ENCODE measurements around the gene LPCAT3. TPM values are rescaled to one million over a fixed set of nuclear protein-coding genes. Genes with fewer than 3 reads are reported as not detected.

The LPCAT3 gene, protein sequence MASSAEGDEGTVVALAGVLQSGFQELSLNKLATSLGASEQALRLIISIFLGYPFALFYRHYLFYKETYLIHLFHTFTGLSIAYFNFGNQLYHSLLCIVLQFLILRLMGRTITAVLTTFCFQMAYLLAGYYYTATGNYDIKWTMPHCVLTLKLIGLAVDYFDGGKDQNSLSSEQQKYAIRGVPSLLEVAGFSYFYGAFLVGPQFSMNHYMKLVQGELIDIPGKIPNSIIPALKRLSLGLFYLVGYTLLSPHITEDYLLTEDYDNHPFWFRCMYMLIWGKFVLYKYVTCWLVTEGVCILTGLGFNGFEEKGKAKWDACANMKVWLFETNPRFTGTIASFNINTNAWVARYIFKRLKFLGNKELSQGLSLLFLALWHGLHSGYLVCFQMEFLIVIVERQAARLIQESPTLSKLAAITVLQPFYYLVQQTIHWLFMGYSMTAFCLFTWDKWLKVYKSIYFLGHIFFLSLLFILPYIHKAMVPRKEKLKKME
- total RNA-seq, result 100 to 1,000 TPM in 1 of 5 donors, 10 to 100 TPM in 4; 40.3 to 116 (median 57.4) TPM
- 10 to 100 TPM; 15.0 to 35.6 (median 31.9) TPM for polyA plus RNA-seq
- long read RNA-seq, donor 1, transcript LPCAT3-201 (13 exons, 2,268 nt), result major isoform, 7 of 7 reads
- long read RNA-seq, donor 1, partial matches to known transcripts, result 0 of 7 reads
- long read RNA-seq, donor 1, other reads (novel, unspliced or antisense), result 0 of 7 reads
- long read RNA-seq, donor 2, transcript LPCAT3-201 (13 exons, 2,268 nt), result major isoform, 15 of 21 reads
- long read RNA-seq, donor 2, partial matches to known transcripts, result 6 of 21 reads
- long read RNA-seq, donor 2, other reads (novel, unspliced or antisense), result 0 of 21 reads
- long read RNA-seq, donor 3, partial matches to known transcripts, result 0 of 3 reads
- long read RNA-seq, donor 3, other reads (novel, unspliced or antisense), result 0 of 3 reads
- long read RNA-seq, donor 4, partial matches to known transcripts, result 0 of 3 reads
- long read RNA-seq, donor 4, other reads (novel, unspliced or antisense), result 0 of 3 reads
- long read RNA-seq, donor 5, transcript LPCAT3-201 (13 exons, 2,268 nt), result major isoform, 7 of 16 reads
- long read RNA-seq, donor 5, partial matches to known transcripts, result 8 of 16 reads
- long read RNA-seq, donor 5, other reads (novel, unspliced or antisense), result 0 of 16 reads
- long read RNA-seq, donor 6, transcript LPCAT3-201 (13 exons, 2,268 nt), result major isoform, 35 of 49 reads
- long read RNA-seq, donor 6, partial matches to known transcripts, result 5 of 49 reads
- long read RNA-seq, donor 6, other reads (novel, unspliced or antisense), result 9 of 49 reads
- long read RNA-seq, donor 7, transcript LPCAT3-201 (13 exons, 2,268 nt), result major isoform, 11 of 12 reads
- long read RNA-seq, donor 7, partial matches to known transcripts, result 0 of 12 reads
- long read RNA-seq, donor 7, other reads (novel, unspliced or antisense), result 0 of 12 reads
- long read RNA-seq, donor 8, transcript LPCAT3-201 (13 exons, 2,268 nt), result major isoform, 5 of 5 reads
- long read RNA-seq, donor 8, partial matches to known transcripts, result 0 of 5 reads
- long read RNA-seq, donor 8, other reads (novel, unspliced or antisense), result 0 of 5 reads
- long read RNA-seq, donor 9, transcript LPCAT3-201 (13 exons, 2,268 nt), result major isoform, 5 of 5 reads
- long read RNA-seq, donor 9, partial matches to known transcripts, result 0 of 5 reads
- long read RNA-seq, donor 9, other reads (novel, unspliced or antisense), result 0 of 5 reads
- long read RNA-seq, donor 10, transcript LPCAT3-201 (13 exons, 2,268 nt), result major isoform, 6 of 52 reads
- long read RNA-seq, donor 10, partial matches to known transcripts, result 46 of 52 reads
- long read RNA-seq, donor 10, other reads (novel, unspliced or antisense), result 0 of 52 reads

DNA sequence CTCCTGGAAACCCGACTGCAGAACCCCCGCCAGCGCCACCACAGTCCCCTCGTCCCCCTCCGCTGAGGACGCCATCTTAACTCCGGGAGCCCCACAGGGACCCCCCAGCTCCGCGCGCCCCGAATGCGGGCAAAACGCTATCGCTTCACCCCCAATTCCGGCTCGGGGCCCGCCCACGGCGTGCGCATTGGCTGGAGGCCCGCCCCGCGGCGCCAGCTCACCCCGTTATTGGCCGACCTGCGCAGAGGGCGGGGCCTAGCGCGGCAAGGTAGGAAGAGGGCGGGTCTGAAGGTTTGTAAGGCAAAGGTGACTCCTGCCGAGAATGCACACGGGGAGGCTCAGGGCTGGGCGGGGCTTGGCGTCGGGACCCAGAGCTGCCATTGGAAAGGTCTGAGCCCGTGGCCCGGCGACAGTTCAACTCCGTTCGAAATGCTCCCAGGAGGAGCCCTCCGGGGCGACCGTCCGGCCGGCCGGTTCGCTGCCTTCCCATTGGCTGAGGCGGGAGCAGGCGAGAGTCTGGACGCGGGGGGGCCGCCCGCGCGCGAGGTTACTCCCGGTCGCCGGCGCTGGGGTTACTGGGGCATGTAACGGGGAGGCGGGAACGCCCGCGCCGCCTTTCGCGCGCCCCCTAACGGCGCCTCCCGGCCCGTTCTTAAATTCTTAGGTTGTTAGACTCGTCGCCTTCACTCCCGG, at the start of gene LPCAT3:
TSS of gene LPCAT3 (minus strand) at position 127 of the 693 bp plus-strand sequence. CDS start at position 75, 52 bp downstream.
- peak within 1 kb of the TSS; percentile 95 to 98 (median 96) for H3K27ac ChIP-seq
- H3K27me3 ChIP-seq, result no peaks in the 10 kb centered on the region
- peaks cover 0 to 15% (median 8%) of the 10 kb centered on the region in 4 donors for H3K36me3 ChIP-seq
- 0 to 1% (median 0%) methylated on average over 54 to 77 of the region's 77 CpGs for WGBS, 5 donors
- intact Hi-C loops (cut with DNase I; ENCODE audit: low total_unique reads), result no loop called here
- H3K9me3 ChIP-seq, result no peaks in the 10 kb centered on the region
- peak within 1 kb of the TSS; percentile 74 to 83 (median 79) for H3K4me3 ChIP-seq
- peaks cover 7 to 50% (median 45%) of the 10 kb centered on the region in 4 donors for H3K4me1 ChIP-seq
- peak; percentile 98 for DNase-seq
- peak in 1 of 4 donors; percentile 81 for TF ChIP-seq POLR2A (IDR thresholded peaks at IDR 0.05)
- TF ChIP-seq, protein P1, sequence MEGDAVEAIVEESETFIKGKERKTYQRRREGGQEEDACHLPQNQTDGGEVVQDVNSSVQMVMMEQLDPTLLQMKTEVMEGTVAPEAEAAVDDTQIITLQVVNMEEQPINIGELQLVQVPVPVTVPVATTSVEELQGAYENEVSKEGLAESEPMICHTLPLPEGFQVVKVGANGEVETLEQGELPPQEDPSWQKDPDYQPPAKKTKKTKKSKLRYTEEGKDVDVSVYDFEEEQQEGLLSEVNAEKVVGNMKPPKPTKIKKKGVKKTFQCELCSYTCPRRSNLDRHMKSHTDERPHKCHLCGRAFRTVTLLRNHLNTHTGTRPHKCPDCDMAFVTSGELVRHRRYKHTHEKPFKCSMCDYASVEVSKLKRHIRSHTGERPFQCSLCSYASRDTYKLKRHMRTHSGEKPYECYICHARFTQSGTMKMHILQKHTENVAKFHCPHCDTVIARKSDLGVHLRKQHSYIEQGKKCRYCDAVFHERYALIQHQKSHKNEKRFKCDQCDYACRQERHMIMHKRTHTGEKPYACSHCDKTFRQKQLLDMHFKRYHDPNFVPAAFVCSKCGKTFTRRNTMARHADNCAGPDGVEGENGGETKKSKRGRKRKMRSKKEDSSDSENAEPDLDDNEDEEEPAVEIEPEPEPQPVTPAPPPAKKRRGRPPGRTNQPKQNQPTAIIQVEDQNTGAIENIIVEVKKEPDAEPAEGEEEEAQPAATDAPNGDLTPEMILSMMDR (IDR thresholded peaks at IDR 0.05), result peak in 4 of 7 experiments; percentile 77 to 91 (median 86)
- peak; percentile 75 to 90 (median 83) for TF ChIP-seq POLR2AphosphoS5 (IDR thresholded peaks at IDR 0.05)
- no peak for TF ChIP-seq EP300 (IDR thresholded peaks at IDR 0.05)

DNA sequence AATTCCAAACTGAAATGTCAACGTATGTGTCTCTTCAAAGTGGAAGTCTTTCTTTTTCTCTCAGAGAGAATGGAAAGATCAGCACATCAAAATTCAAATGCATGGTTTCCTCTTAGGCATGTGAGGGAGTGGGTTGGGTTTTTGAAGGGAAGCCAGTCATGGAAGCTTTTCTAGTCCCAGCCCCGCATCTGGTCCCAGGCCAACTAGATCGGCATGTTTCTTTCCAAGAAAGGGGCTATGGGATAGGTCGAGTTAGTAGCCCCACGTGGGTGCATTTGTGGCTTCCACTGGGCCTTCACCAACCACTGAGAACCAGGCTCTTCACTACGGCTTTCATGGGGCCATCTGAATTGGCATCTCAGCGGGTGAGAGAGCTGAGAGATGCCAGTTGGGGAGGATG, 48.8 kb upstream of the LPCAT3 start:
- intact Hi-C loops (cut with DNase I; ENCODE audit: low total_unique reads), result no loop called here
- Histone ChIP-seq H3K36me3 (peaks cover 0 to 73% (median 55%) of the 10 kb centered on the region in 4 donors), H3K4me3 (no peak overlapping the region), H3K4me1 (peaks cover 0 to 46% (median 12%) of the 10 kb centered on the region in 4 donors), H3K9me3 (no peaks in the 10 kb centered on the region), H3K27ac (no peak overlapping the region), H3K27me3 (no peaks in the 10 kb centered on the region)
- DNase-seq, result no peak
- WGBS, 5 donors, result 75 to 88% (median 84%) methylated on average over 7 of the region's 7 CpGs
- TF ChIP-seq POLR2AphosphoS5 (IDR thresholded peaks at IDR 0.05) (no peak), POLR2A (IDR thresholded peaks at IDR 0.05) (no peak)
- TF ChIP-seq, protein P1 (IDR thresholded peaks at IDR 0.05), result no peak

DNA sequence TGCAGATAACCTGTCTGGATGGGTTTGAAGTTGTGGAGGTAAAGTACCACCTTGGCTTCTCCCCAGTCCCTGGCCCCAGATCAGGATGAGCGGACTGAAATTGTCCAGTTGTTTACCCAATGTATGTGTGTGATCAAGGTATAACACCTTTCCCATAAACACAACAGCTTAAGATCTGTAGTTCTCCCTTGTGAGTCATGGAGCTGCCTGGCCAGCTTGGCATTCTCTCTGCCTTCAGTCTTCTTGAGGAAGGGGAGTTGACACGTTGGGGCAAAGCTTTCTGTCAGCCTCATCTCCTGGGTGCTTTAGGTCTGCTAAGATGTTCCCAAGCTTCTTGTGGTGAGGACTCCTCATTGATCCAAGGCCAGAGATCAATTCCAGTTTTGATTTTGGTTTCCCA, 48.3 kb upstream of the LPCAT3 start:
- no peak for DNase-seq
- intact Hi-C loops (cut with DNase I; ENCODE audit: low total_unique reads), result no loop called here
- Histone ChIP-seq H3K4me1 (peaks cover 0 to 51% (median 15%) of the 10 kb centered on the region in 4 donors), H3K9me3 (no peaks in the 10 kb centered on the region), H3K36me3 (peaks cover 0 to 73% (median 55%) of the 10 kb centered on the region in 4 donors), H3K4me3 (no peak overlapping the region), H3K27ac (no peak overlapping the region), H3K27me3 (no peaks in the 10 kb centered on the region)
- 72 to 88% (median 83%) methylated on average over 2 of the region's 2 CpGs for WGBS, 5 donors
- no peak for TF ChIP-seq EP300 (IDR thresholded peaks at IDR 0.05)
- TF ChIP-seq POLR2A (IDR thresholded peaks at IDR 0.05), result no peak
- TF ChIP-seq POLR2AphosphoS5 (IDR thresholded peaks at IDR 0.05), result no peak
- TF ChIP-seq, protein P1 (IDR thresholded peaks at IDR 0.05), result no peak

All from stomach (tissue), 19 donors.